Liver (tissue), 3 donors: ENCODE measurements around the gene ZBED2.

Source experiments
- CTCF ChIP-seq: fragments of 150-350 bp; IDR thresholded peaks from 2 replicates; pipeline ENCODE4 v1.5.1; 2017; ENCODE audit warnings: improper control_type of control experiment, low read depth, low read length; ENCODE audit not compliant: missing input control
- NR2F2 ChIP-seq: IDR thresholded peaks from 2 replicates; pipeline ENCODE4 v1.6.1; 2016; ENCODE audit warnings: antibody characterized with exemption
- REST ChIP-seq: IDR thresholded peaks from 2 replicates; pipeline ENCODE4 v1.6.1; 2016; ENCODE audit warnings: antibody characterized with exemption, mild to moderate bottlenecking
- TF ChIP-seq, protein P1 (sequence below): IDR thresholded peaks from 2 replicates; pipeline ENCODE4 v1.6.1; 2016; ENCODE audit warnings: antibody characterized with exemption
- donor health status: healthy.
- donor health status: healthy.

DNA sequence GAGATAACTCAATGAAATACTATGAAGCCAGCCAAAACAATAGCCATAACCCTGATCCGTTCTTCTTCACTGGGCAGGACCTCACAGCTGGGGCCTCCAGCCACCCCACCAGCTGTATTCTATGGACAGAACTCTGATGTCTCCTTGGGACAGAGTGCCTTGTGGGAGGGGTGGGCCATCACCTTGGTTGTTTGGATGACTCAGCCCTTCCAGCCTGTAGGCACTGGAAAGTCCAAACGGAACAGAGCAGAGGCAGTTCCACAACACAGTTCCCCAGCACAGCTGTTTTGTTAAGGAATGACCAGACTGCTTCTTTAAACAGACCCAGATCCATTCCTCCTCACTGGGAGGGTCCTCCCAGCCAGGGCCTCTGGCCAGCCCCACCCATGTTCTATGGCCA is 31.9 kb upstream of the ZBED2 start:
- no peak for TF ChIP-seq CTCF
- TF ChIP-seq, protein P1, sequence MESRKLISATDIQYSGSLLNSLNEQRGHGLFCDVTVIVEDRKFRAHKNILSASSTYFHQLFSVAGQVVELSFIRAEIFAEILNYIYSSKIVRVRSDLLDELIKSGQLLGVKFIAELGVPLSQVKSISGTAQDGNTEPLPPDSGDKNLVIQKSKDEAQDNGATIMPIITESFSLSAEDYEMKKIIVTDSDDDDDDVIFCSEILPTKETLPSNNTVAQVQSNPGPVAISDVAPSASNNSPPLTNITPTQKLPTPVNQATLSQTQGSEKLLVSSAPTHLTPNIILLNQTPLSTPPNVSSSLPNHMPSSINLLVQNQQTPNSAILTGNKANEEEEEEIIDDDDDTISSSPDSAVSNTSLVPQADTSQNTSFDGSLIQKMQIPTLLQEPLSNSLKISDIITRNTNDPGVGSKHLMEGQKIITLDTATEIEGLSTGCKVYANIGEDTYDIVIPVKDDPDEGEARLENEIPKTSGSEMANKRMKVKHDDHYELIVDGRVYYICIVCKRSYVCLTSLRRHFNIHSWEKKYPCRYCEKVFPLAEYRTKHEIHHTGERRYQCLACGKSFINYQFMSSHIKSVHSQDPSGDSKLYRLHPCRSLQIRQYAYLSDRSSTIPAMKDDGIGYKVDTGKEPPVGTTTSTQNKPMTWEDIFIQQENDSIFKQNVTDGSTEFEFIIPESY, result no peak
- TF ChIP-seq NR2F2, result no peak
- TF ChIP-seq REST, result no peak
